ENCODE data around the gene KCNMA1. TPM values are rescaled to one million over a fixed set of nuclear protein-coding genes. Genes with fewer than 3 reads are reported as not detected.

Gene KCNMA1
- total and polyA plus RNA-seq, 3 donors from 2014 or later, result 13.6 to 36.1 (median 24.7) TPM

DNA sequence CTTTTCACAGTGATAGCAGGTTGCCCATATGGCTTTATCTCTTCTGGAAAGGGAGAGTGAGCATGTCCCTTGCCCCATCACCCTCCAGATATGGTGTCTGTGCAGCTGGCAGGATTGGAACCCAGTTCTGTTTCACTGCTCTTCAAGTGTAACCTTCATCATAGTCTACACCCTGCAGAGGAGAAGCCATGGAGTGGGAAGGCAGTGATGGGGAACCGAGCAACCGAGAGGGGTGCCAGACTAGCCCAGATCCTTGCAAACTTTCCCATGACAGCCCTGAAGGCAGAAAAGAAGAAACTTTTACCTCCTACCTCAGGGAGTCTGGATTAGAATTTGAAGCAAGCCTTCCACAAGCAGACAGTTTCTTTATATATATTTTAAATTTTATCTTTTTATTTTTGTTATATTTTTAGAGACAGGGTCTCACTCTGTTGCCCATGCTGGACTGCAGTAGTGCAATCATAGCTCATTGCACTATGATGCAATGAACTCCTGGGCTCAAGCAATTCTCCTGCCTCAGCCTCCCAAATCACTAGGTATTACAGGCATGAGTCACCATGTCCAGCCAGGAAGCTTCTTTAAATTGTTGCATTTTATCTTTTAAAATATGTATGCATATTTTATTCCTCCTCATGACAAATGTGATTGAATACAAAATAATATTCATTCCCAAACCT, 133.3 kb downstream of the KCNMA1 start:
- no peak overlapping the region for H3K27ac ChIP-seq
- H3K4me1 ChIP-seq, result no peaks in the 10 kb centered on the region
- 92 to 95% methylated on average over 2 of the region's 2 CpGs for WGBS, 2 donors
- no peak for TF ChIP-seq POLR2A (IDR thresholded peaks at IDR 0.05)
- TF ChIP-seq, protein P1, sequence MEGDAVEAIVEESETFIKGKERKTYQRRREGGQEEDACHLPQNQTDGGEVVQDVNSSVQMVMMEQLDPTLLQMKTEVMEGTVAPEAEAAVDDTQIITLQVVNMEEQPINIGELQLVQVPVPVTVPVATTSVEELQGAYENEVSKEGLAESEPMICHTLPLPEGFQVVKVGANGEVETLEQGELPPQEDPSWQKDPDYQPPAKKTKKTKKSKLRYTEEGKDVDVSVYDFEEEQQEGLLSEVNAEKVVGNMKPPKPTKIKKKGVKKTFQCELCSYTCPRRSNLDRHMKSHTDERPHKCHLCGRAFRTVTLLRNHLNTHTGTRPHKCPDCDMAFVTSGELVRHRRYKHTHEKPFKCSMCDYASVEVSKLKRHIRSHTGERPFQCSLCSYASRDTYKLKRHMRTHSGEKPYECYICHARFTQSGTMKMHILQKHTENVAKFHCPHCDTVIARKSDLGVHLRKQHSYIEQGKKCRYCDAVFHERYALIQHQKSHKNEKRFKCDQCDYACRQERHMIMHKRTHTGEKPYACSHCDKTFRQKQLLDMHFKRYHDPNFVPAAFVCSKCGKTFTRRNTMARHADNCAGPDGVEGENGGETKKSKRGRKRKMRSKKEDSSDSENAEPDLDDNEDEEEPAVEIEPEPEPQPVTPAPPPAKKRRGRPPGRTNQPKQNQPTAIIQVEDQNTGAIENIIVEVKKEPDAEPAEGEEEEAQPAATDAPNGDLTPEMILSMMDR (IDR thresholded peaks at IDR 0.05), result no peak
- no peaks in the 10 kb centered on the region for H3K27me3 ChIP-seq
- H3K9me3 ChIP-seq, result no peaks in the 10 kb centered on the region
- H3K4me3 ChIP-seq, result no peak overlapping the region
- DNase-seq, result no peak
- intact Hi-C loops (cut with DNase I; ENCODE audit: low total_unique reads), result no loop called here
- no peaks in the 10 kb centered on the region for H3K36me3 ChIP-seq (ENCODE audit: low read depth, missing control alignments)

DNA sequence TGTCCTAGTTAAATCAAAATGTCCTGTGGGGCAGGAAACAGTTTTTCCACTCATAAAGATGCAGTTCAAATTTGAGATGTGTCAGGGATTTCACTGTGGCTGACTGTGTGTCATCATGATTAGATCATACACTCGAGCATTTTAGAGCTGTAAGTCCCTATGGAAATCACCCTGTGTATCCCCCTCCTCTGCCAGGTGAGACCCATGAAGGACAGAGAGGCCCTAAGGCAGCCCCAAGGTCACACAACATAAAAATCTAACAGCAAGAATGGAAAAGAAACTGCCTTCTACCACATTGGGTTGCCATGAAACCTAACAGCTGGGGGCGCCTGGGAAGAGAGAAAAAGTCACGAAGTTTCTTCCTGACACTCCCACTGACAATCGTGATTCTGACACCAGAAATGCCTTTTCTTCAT, 135.8 kb downstream of the KCNMA1 start:
- H3K9me3 ChIP-seq, result no peaks in the 10 kb centered on the region
- 42 to 52% methylated on average over 4 of the region's 4 CpGs for WGBS, 2 donors
- DNase-seq, result no peak
- no peaks in the 10 kb centered on the region for H3K27me3 ChIP-seq
- H3K4me3 ChIP-seq, result no peak overlapping the region
- intact Hi-C loops (cut with DNase I; ENCODE audit: low total_unique reads), result no loop called here
- H3K27ac ChIP-seq, result no peak overlapping the region
- H3K36me3 ChIP-seq (ENCODE audit: low read depth, missing control alignments), result no peaks in the 10 kb centered on the region
- peaks cover 3% of the 10 kb centered on the region for H3K4me1 ChIP-seq
- no peak for TF ChIP-seq POLR2A (IDR thresholded peaks at IDR 0.05)
- TF ChIP-seq, protein P1 (IDR thresholded peaks at IDR 0.05), result no peak

DNA sequence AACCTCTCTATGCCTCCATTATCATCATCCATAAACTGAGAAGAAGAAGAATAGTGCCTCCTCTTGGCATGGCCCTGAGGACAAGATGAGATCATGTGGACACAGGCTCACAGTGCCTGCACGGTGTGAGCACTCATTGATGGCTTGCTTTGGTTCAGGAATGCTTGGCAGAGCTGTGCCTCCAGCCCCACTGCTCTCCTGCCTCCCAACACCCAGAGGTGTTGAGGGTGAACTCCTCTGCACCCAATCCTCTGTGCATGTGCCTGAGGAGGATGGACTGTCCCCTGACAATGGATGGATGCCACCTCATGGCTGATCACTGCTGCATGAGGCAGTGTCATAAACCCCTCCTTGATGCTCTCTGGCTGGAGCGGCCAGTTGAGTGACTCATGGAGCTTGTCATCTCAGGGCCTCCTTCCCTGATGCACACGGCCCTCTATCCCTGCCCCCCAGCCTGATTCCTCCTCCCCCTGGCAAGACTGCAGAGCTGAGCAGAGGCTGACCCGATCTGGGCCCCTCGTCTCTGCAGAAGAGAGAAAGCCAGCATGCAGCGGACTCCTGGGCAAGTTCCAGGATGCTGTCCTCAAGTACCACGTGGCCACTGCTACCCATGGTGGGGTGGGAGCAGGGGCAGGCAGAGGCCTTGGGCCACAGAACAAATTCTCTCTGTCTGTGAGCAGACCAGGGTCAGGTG, 136.3 kb downstream of the KCNMA1 start:
- Histone ChIP-seq H3K27ac (no peak overlapping the region), H3K4me3 (no peak overlapping the region), H3K4me1 (peaks cover 3% of the 10 kb centered on the region), H3K27me3 (no peaks in the 10 kb centered on the region), H3K9me3 (no peaks in the 10 kb centered on the region), H3K36me3 (ENCODE audit: low read depth, missing control alignments) (no peaks in the 10 kb centered on the region)
- TF ChIP-seq, protein P1 (IDR thresholded peaks at IDR 0.05), result no peak
- TF ChIP-seq POLR2A (IDR thresholded peaks at IDR 0.05), result no peak
- 70 to 75% methylated on average over 7 of the region's 7 CpGs for WGBS, 2 donors
- intact Hi-C loops (cut with DNase I; ENCODE audit: low total_unique reads), result no loop called here
- DNase-seq, result no peak

DNA sequence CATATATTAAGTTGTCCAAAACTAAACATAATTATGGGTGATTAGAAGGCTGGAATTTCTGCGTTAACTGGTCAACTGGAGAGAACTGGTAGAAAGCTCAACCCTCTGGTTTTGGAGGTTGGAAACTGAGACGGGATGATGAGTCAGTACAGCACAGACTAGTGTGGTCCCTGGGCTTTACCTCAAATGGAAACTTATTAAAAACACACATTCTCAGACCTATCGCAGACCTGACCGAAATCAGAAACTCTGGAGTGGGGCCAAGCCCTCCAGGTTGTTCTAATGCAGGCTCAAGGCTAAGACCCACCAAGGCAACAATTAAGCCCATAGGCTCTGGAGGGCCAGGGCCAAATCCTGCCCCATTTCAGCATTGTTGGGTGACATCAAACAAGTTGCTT, 136.9 kb downstream of the KCNMA1 start:
- Histone ChIP-seq H3K27ac (no peak overlapping the region), H3K36me3 (ENCODE audit: low read depth, missing control alignments) (no peaks in the 10 kb centered on the region), H3K4me1 (peaks cover 3% of the 10 kb centered on the region), H3K9me3 (no peaks in the 10 kb centered on the region), H3K4me3 (no peak overlapping the region), H3K27me3 (no peaks in the 10 kb centered on the region)
- no peak for TF ChIP-seq POLR2A (IDR thresholded peaks at IDR 0.05)
- TF ChIP-seq, protein P1 (IDR thresholded peaks at IDR 0.05), result no peak
- DNase-seq, result no peak
- intact Hi-C loops (cut with DNase I; ENCODE audit: low total_unique reads), result no loop called here
- 91 to 97% methylated on average over 3 to 4 of the region's 4 CpGs for WGBS, 2 donors
